GM19438 (cell line): ENCODE results near the gene OTOP2.

Source experiments
- ATAC-seq: cut with Tn5 transposase; IDR thresholded peaks from one replicate; pipeline ENCODE4 v1.9.1; 2021; ENCODE audit warnings: low read depth; ENCODE audit not compliant: unreplicated experiment

OTOP2 gene, protein sequence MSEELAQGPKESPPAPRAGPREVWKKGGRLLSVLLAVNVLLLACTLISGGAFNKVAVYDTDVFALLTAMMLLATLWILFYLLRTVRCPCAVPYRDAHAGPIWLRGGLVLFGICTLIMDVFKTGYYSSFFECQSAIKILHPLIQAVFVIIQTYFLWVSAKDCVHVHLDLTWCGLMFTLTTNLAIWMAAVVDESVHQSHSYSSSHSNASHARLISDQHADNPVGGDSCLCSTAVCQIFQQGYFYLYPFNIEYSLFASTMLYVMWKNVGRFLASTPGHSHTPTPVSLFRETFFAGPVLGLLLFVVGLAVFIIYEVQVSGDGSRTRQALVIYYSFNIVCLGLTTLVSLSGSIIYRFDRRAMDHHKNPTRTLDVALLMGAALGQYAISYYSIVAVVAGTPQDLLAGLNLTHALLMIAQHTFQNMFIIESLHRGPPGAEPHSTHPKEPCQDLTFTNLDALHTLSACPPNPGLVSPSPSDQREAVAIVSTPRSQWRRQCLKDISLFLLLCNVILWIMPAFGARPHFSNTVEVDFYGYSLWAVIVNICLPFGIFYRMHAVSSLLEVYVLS

DNA sequence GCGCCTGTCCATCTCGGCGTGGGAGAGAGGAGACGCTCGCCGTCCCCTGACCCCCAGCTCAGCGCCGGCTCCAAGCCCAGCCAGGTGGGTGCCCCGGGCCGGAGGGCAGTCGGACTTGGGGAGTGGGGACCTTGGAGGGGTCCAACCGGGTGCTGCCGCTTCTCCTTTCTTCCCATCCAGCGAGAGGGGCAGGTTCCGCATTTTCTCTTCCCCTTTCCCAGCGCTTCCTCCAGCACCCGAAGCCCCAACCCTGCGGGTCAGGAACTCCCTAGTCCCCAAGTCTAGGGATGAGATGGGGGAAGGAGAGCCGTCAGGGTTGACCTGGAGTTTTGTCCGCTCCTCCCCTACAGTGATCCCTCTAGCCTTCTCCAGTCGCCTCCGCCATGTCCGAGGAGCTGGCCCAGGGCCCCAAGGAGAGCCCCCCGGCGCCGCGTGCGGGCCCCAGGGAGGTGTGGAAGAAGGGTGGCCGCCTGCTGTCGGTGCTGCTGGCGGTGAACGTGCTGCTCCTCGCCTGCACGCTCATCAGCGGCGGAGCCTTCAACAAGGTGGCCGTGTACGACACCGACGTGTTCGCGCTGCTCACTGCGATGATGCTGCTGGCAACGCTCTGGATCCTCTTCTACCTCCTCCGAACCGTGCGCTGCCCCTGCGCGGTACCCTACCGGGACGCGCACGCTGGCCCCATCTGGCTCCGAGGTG is at the start of gene OTOP2:
Gene OTOP2, plus strand, starts transcription at position 24 of the 699 bp plus-strand sequence. Its CDS starts 360 bp downstream, at position 384.
- no peak for ATAC-seq

DNA sequence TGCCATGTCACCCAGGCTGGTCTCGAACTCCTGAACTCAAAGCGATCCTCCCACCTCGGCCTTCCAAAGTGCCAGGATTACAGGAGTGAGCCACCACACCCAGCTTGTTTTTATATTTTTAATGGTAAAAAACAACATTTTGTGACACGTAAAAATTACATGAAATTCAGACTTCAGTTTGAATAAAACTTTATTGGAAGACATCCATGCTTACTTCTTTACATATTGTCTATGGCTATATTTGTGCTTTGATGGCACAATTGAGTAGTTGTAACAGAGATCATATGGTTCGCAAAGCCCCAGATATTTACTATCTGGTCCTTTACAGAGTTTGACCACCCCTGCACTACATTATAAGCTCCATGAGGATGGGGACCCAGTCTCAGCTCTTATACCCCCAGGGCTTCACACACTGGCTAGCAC is 49.4 kb upstream of the OTOP2 start:
- no peak for ATAC-seq

DNA sequence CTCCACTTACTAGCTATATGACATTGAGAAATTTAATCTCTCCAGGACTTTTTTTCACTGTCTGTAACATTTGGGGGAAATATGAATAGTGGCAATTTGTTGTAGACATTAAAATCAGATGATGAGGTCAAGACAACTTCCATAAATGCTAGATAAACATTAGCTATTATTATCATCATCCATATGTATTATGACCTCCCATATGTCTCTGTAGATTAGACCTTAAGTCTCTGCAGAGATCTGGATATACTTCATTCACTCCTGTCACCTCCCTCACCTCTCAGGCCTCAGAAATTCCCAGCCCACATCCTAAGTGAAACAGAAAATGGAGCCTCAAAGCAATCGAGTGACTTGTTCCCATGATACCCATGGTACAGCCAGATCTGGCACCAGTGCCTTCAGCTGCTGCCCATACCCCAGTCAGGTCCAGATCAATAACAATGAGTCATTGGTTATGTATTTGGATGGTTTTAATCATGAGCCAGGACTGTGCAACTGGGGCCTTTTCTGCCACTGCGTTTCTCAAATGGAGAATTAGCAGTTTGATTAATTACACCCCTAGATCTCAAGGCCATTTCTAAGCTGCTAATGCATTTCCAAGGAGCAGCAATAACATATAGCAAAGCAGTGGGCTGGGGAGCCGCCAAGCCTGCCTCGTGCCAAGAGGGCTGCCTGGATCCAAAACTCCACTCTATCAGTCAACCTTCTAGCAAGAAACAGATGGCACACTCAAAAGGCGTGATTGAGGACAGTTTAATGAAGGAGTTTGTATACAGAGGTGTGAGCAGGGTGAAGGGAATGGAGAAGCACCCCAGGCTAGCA is 48.7 kb upstream of the OTOP2 start:
- ATAC-seq: no peak

DNA sequence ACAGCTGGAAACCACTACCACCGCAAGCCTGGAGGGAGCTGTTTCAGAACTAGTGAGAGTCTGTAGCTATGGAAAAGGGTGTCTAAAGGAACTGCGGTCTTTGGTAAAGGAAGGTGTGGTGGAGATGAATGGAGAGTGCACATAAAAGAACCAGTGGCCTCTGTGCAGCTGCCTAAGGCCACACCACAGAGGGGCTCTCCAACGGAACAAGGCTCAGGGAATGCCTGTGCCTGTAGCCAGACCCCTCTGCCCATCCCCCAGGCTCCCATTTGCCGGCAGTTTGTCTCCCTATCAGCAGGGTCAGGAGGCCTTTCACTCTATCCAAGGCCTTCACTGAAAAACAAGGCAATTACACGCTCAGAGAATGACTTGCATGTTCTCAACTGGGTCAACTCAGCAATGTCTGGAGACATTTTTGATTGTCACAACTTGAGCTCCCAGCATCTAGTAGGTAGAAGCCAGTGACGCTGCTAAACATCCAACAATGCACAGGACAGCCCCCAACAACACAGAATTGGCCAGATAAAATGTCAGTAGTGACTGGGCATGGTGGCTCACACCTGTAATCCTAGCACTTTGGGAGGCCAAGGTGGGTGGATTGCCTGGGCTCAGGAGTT is 48.0 kb upstream of the OTOP2 start:
- ATAC-seq: no peak

DNA sequence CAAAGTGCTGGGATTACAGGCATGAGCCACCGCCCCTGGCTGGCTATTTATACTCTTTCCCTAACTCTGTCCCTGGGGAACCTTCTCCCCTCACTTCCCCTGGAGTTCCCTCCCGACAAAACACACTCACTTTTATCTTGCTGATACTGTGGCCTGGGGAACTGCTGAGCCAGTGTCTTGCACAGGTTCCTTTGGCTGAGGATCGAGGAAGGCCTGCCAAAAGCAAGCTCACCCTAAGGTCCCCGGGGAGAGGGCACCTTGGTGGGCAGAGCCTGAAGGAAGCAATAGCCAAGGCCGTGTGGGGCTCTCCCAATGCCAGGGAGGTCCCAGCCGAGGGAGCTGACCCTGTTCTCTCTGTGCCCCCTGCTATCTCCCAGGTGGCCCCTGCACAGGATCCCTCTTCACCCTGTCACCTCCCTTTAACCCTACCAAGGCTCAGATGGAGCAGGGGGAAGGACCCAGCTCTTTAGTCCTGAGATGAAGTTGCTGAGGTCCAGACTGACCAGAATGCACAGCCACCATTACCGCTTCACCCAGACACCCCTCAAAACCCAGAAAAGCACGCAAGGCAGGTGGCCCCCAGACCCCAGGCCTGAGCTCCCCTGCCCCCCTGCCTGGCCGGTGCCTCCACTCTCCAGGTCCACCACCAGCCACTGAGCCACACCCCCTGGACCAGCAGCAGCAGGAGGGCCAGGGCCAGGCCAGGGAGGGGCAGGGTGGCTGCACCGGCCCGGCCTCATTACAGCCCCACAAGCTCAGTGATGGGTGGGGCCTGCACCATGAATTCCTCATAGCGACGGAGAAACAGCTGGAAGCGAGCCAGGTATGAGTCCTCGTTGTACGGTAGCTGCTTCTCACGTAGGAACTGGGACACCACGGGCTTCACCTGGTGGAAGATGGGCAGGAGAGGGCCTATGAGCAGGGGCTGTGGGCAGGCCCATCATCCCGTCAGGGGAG is 46.2 kb upstream of the OTOP2 start:
- no peak for ATAC-seq

DNA sequence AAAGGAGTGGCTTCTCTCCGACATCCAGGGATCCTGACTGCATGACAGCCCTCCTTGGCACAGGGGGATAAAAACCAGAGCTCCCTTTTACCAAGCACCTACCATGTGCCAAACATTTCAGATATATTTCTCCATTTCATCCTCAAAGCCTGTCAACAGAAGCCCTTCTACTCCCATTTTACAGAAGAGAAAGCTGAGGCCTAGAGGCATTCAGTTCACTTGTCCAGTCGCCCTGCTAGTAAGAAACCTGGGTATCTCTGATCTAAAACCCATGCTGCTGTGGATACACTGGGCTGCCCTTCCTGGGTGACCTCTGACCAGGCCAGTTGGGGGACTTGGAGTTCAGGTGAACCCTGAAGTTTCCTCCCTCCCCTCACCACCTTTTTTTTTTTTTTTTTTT is 45.4 kb upstream of the OTOP2 start:
- no peak for ATAC-seq

DNA sequence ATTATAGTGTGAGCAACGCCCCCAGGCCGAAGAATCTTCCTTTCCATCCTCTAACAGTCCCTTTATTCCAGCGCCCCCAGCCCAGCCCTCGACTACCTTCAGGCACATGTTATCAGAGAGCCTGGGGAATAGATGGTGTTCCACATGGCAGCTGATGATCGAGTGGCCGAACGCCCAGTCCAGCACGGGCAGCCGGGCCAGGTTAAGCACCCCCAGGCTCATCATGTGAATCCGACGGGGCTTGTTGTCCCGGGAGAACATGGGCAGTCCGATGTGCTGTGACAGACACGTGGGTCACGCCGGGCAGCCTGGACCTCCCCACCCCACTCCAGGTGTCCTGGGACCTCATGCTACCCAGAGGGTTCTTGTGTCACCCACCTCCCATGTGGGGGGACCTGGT is 44.8 kb upstream of the OTOP2 start:
- no peak for ATAC-seq

DNA sequence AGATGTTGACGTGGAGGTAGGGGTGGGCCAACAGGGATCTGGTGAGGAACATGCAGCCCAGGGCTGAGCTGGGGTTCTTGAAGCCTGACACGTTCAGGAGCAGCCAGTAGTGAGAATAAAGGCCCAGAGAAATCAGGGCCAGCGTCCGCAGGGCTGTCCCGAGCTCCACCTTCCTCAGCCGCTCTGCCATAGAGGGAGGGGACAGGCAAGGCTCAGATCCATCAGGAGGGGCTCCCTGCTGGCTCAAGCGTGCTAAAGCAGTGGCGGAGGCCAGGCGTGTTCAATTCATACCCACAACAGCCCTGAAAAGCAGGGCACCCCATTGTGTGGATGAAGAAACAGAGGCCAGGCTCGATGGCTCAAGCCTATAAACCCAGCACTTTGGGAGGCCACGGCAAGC is 43.0 kb upstream of the OTOP2 start:
- ATAC-seq: no peak

DNA sequence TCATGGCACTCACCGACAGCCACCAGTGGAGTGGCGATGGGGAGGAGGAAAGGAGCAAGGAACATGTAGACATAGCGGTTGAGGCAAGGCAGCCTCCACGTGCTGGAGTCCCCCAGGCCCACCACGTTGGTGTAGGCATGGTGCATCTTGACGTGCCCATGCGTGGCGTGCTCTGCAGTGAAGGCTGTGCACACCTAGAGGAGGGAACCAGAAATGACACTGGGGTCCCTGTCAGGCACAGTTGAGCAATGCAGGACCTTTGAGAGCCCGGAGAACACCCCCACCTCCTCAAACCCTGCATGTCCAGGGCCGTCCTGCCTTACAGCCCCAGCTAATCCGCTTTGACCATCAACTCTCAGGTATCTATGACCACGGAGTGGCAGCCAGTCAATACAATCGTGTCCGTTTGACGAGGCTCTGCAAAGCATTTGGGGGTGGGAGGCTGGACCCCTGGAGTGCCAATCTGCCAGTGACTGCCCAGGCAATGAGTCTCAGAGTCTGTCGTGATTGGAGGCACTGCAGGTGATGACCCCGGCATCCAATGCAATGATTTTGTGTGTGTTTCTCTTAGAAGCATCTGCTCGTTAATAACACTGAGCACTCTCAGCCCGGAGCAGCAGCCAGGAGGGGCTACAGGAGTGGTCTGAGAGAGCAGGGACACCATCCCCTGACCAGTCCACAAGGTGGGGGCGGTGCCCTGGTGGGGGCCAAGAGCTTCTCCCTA is 41.4 kb upstream of the OTOP2 start:
- ATAC-seq: no peak

DNA sequence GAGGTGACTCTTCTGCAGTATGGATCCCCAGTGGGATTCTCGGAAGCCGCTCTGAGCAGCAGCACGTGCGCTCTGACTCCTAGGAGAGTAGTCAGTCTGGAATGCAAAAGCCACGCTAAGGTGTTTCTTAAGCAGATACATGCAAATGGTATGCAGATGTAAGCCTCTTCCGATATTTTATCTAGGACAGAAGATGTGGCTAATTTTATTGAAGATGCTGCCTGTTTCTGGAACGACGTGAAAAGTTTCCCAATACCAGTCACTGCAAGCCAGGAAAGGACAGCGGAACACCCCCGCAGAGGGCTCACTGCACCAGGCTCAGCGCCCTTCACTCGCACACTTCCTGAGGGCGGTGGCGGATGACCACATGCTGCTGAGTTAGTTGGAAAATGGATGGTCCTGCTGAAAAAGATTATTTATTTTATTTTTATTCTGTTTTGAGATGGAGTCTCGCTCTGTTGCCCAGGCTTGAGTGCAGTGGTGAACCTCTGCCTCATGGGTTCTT is 40.8 kb upstream of the OTOP2 start:
- ATAC-seq: no peak

DNA sequence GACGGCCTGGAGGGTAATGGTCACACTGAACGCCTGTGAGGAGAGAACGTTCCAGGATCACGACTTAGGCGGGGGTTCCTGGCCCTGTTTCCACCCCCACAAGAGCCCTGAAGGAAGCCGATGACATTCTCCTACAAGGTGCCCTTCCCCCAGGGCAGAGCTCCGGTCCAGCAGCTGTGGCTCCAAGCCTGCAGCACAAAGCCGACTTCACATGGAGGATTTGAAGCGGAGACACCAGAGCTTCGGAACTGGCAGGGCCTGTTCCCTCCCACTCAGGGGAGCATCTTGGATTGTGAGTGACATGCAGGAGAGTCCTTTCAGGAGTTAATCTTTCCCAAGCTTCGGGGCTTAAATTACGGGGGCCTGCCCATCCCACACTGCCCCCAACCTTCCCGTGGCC is 35.6 kb upstream of the OTOP2 start:
- ATAC-seq: no peak

DNA sequence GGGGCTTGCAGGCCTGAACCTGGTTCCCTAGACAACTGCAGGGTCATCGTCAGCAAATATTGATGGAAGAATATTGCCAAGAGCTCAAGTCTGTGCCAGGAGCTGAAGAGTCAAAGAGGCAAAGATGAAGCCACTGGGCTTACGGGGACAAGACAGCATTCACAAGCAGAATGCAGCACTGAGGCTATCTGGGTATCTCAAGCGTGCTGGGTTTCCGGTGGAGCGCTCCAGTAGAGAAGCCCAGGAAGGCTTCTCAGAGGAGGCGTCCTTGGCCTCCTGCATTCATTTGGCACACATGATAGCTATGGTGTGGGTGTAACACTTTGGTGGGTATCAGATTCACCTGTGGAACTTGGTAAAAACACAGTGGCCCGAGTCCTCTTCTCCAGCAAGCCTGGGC is 33.5 kb upstream of the OTOP2 start:
- no peak for ATAC-seq

DNA sequence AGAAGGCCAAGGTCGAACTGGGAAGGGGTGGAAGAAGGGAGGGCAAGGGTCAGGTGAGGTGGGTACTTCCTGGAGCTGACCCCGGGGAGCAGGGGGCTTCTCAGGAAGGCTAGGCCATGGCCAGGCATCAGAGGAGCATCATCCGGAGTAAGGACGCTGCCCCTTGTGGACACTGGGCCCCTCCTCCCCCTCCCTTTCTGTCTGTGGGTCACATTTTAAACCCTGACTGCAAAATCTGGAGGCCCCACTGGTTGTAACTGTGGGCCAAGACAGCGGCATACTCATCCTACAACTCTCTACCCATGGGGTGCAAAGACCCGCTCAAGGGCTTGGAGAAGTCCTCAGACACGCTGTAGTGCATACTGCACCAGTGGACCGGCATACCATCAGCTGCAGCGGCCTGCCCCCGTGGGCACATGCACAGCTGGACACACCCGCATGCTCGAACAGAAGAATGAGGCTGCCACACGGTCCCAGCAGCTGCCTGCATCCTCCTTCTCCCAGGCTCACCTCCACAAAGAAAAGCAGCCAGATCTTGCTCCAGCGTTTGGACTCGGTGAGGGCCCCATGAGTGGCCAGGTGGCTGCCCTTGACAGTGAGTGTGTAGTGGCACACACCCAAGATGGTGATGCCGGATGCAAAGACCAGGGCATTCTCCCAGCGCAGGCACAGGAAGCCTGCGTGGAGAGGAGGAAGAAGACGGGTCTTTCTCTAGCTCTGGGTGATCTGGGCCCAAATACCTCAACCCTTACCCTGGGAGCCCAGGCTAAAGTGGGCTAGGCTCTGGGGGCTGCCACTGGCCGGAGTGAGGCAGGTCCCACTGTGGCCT is 31.8 kb upstream of the OTOP2 start:
- ATAC-seq: no peak

DNA sequence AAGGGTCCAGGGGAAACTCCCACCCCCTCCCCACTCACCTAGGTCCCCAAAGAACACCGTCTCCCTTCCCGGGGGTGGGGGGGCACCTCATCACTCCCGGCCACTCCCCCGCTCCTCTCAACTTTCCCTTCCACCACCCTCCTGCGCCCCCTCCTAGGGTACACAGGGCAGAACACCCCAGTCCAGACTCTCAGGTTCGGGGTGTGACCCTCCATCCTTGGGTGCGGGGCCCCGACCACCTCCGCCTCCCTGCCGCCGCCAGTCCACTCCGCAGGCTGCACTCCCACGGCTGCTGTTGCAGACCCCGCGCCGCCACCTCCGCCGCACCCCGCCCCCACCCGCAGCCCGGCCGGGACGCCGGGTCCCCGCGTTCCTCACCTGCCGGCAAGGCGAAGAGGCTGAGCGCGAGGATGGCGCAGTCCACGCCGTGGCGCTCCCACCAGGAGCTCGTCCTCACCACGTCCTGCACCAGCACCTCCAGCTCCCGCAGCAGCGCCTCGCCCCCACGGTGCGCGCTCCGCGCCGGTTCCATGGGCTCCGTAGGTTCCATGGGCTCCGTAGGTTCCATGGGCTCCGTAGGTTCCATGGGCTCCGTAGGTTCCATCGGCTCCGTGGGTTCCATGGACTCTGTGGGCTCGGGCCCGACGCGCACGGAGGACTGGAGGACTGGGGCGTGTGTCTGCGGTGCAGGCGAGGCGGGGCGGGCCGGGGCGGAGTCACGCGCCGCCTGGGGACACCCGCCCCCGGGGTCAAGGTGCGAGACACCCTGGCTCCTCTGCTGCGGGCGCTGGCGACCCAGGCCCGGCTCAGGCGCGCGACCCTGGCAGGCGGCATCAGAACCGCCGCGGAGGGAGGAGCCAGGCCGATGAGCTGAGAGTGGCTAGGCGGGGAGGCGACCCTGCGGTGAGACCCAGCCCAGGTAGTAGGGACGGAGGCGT is 30.8 kb upstream of the OTOP2 start, which contains the start of gene FADS6:
Gene FADS6, minus strand, starts transcription at position 660 of the 938 bp plus-strand sequence. Its CDS starts 38 bp downstream, at position 622.
- no peak for ATAC-seq

DNA sequence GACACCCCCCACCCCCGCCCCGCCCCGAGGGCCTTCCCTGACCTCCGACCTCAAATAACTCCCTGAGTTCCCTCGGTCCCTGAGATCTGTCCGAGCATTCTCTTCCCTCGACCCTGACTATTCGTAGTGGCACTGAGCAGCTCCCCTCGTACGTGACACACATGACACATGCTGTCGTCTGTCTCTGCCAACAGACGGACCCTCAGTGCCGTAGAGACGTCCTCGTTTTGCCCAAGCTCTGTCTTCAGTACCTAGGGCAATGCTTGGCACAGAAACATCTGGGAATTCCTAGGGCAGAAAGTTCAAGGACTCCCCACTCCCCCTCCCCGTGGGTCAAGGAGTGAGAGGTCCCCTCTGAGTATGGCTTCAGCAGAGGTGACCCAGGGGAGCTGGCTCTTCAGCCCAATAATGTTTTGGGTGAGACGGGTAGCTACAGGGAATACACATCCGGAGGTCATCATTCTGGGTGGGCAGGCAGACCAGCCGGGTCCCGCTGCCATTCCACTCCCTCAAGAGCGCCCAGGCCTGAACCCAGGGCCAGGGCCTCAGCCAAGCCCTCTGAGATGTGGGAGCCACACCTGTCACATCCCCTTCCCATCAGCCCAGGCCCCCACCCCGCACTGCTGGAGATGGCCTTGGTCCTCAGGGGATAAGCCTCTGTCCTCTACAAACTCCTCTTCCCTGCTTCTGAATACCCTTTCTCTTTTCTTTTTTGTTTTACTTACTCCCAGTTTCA is 30.0 kb upstream of the OTOP2 start:
- ATAC-seq: no peak
